Mesendoderm (in vitro differentiated cells): ENCODE results near the gene SPTB.
"Not testable (repeated sequence)": the region's sequence is repeated elsewhere in the genome, so short reads cannot be mapped to it uniquely, and the experiment has no call there.

Experiments used
- DNase-seq: peaks from one replicate; pipeline ENCODE4 v3.0.0; 2013
- H2AK5ac ChIP-seq: 2 replicates; pipeline ENCODE4 v1.6.1; 2013; ENCODE audit warnings: low read length, inconsistent platforms
- H2BK120ac ChIP-seq: 2 replicates; pipeline ENCODE4 v1.6.1; 2013; ENCODE audit warnings: low read depth, mild to moderate bottlenecking, low read length, moderate library complexity, mixed read lengths
- H2BK15ac ChIP-seq: replicated peaks from 2 replicates; pipeline ENCODE4 v1.6.1; 2013; ENCODE audit warnings: low read depth, mild to moderate bottlenecking, moderate library complexity
- H2BK5ac ChIP-seq: 2 replicates; pipeline ENCODE4 v1.6.1; 2013; ENCODE audit warnings: low read length, inconsistent platforms
- H3K18ac ChIP-seq: 2 replicates; pipeline ENCODE4 v1.6.1; 2013; ENCODE audit warnings: mild to moderate bottlenecking, low read length, mixed read lengths
- H3K23ac ChIP-seq: one replicate; pipeline ENCODE4 v1.6.1; 2013; ENCODE audit warnings: low read length
- H3K27ac ChIP-seq: 2 replicates; pipeline ENCODE4 v1.5.1; 2013; ENCODE audit warnings: low read depth, mild to moderate bottlenecking, inconsistent platforms, low read length, moderate library complexity
- H3K27me3 ChIP-seq: 2 replicates; pipeline ENCODE4 v1.6.1; 2013; ENCODE audit warnings: low read length, control low read depth, mild to moderate bottlenecking, inconsistent platforms; ENCODE audit not compliant: insufficient read depth, poor library complexity
- H3K36me3 ChIP-seq: 2 replicates; pipeline ENCODE4 v1.6.1; 2013; ENCODE audit warnings: low read length, inconsistent platforms; ENCODE audit not compliant: control insufficient read depth, insufficient read depth
- H3K4ac ChIP-seq: one replicate; pipeline ENCODE4 v1.6.1; 2013; ENCODE audit warnings: low read depth, mild to moderate bottlenecking, low read length, moderate library complexity
- H3K4me1 ChIP-seq: 2 replicates; pipeline ENCODE4 v1.6.1; 2013; ENCODE audit warnings: low read depth, low read length, inconsistent platforms; ENCODE audit not compliant: control insufficient read depth
- H3K4me2 ChIP-seq: 2 replicates; pipeline ENCODE4 v1.6.1; 2013; ENCODE audit warnings: low read length
- H3K4me3 ChIP-seq: 2 replicates; pipeline ENCODE4 v1.5.1; 2013; ENCODE audit warnings: mild to moderate bottlenecking, low read length
- H3K56ac ChIP-seq: one replicate; pipeline ENCODE4 v1.6.1; 2013; ENCODE audit warnings: low read length
- H3K79me1 ChIP-seq: 2 replicates; pipeline ENCODE4 v1.6.1; 2013; ENCODE audit warnings: low read length, inconsistent platforms
- H3K79me2 ChIP-seq: 2 replicates; pipeline ENCODE4 v1.6.1; 2013; ENCODE audit warnings: mild to moderate bottlenecking, low read length; ENCODE audit not compliant: control insufficient read depth, insufficient read depth
- H3K9ac ChIP-seq: 2 replicates; pipeline ENCODE4 v1.6.1; 2013; ENCODE audit warnings: low read length, inconsistent platforms
- H4K5ac ChIP-seq: one replicate; pipeline ENCODE4 v1.6.1; 2013; ENCODE audit warnings: low read length
- H4K8ac ChIP-seq: one replicate; pipeline ENCODE4 v1.6.1; 2013; ENCODE audit warnings: low read depth, mild to moderate bottlenecking, control low read depth, low read length, moderate library complexity
- WGBS: extraction: QIAGEN DNeasy Blood & Tissue Kit; methylation state at CpG from one replicate; pipeline ENCODE4 v1.1.7; 2013; ENCODE audit warnings: low lambda C conversion rate, missing lambda C conversion rate; ENCODE audit not compliant: insufficient coverage; ENCODE audit errors: extremely low coverage; 5-methylcytosine and 5-hydroxymethylcytosine counted together

SPTB gene

DNA sequence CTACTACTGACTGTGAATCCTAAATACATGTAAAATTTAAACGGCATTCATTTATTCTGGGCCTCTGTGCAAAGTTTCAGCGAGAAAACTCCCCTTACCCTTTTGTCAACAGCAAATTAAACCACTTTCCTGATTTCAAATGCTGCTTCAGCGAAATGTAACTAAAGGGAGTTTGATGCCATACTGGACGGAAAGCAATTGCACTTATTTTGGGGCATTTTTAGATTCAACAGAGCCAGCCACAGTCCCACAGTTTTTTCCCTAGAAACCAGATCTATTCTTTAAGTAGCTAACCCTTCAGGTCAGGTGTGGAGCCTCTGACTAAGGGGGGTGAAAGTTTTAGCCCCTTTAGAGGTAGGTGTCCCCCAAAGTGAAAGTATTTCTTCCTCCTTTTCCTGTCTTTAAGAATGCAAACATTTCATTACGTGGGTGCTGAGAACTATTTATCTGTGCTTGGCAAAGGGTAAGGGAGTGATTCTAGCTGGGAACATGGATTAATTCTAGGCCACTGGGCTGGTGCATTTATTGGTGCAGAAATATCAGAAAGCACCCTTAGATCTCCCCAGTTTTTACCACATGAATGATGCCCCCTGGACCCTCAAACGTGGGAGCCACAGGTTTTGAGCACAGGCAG, 72.7 kb downstream of the SPTB start:
- no peak overlapping the region for H3K9ac ChIP-seq
- H3K4me3 ChIP-seq: no peak overlapping the region
- peaks cover 6% of the 10 kb centered on the region for H3K4me1 ChIP-seq
- no peak overlapping the region for H2BK120ac ChIP-seq
- H3K56ac ChIP-seq: peak overlapping the region; percentile 25
- WGBS: no CpG with 5 or more reads among the region's 6 CpGs
- H4K5ac ChIP-seq: no peak overlapping the region
- no peak overlapping the region for H3K4me2 ChIP-seq
- H2BK5ac ChIP-seq: no peak overlapping the region
- H2AK5ac ChIP-seq: no peak overlapping the region
- H3K23ac ChIP-seq: no peak overlapping the region
- no peak overlapping the region for H4K8ac ChIP-seq
- H3K27ac ChIP-seq: no peak overlapping the region
- H2BK15ac ChIP-seq: no peak overlapping the region
- H3K79me1 ChIP-seq: no peaks in the 10 kb centered on the region
- H3K36me3 ChIP-seq: no peaks in the 10 kb centered on the region
- no peak for DNase-seq
- no peaks in the 10 kb centered on the region for H3K27me3 ChIP-seq
- H3K4ac ChIP-seq: no peak overlapping the region
- H3K79me2 ChIP-seq: no peaks in the 10 kb centered on the region
- H3K18ac ChIP-seq: no peak overlapping the region

GRCh38 chr14:64806202-64806861, 73.4 kb downstream of the SPTB start:
- no peak overlapping the region for H4K5ac ChIP-seq
- peaks cover 6% of the 10 kb centered on the region for H3K4me1 ChIP-seq
- H3K79me2 ChIP-seq: no peaks in the 10 kb centered on the region
- H3K4me2 ChIP-seq: no peak overlapping the region
- no peaks in the 10 kb centered on the region for H3K79me1 ChIP-seq
- H2AK5ac ChIP-seq: no peak overlapping the region
- no peak overlapping the region for H2BK5ac ChIP-seq
- no peak overlapping the region for H3K27ac ChIP-seq
- H3K4ac ChIP-seq: no peak overlapping the region
- no peak overlapping the region for H3K9ac ChIP-seq
- H3K18ac ChIP-seq: no peak overlapping the region
- no peak for DNase-seq
- H3K4me3 ChIP-seq: no peak overlapping the region
- no peak overlapping the region for H3K56ac ChIP-seq
- H3K27me3 ChIP-seq: no peaks in the 10 kb centered on the region
- no peak overlapping the region for H3K23ac ChIP-seq
- H3K36me3 ChIP-seq: no peaks in the 10 kb centered on the region
- H2BK15ac ChIP-seq: no peak overlapping the region
- H4K8ac ChIP-seq: no peak overlapping the region
- H2BK120ac ChIP-seq: no peak overlapping the region
- WGBS: no CpG with 5 or more reads among the region's 9 CpGs

DNA sequence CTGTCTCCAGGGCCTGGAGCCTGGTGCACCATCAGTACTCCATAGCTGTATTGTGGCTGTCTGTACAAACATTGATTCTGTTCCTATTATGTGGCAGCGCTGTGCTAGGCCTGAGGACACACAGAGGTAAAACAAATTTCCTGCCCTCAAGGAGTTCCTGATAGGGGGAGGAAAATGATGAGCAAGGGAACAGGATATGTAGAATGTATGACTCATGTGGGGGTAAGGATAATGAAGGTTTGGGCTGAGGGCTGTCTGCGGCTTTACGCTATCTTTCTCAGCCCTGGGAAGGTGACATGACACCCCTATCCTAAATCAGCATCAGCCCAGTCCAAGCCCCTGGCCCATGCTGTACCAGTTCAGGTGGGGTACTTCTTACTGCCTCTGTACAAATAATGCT, 74.1 kb downstream of the SPTB start:
- H3K36me3 ChIP-seq, H3K4me3 ChIP-seq, H3K4ac ChIP-seq, H2BK5ac ChIP-seq, H4K8ac ChIP-seq, H3K79me1 ChIP-seq, H3K9ac ChIP-seq, H4K5ac ChIP-seq, H2AK5ac ChIP-seq, H3K79me2 ChIP-seq, H3K27ac ChIP-seq, H2BK120ac ChIP-seq, H3K4me1 ChIP-seq, H3K23ac ChIP-seq, H3K18ac ChIP-seq, H3K27me3 ChIP-seq, H2BK15ac ChIP-seq, H3K4me2 ChIP-seq: not testable (repeated sequence)
- DNase-seq: peak; percentile 85
- peak overlapping the region; percentile 39 for H3K56ac ChIP-seq
- WGBS: no CpG with 5 or more reads among the region's 3 CpGs

GRCh38 chr14:64804754-64805260, 74.9 kb downstream of the SPTB start:
- H3K23ac ChIP-seq: no peak overlapping the region
- H2BK15ac ChIP-seq: no peak overlapping the region
- H4K8ac ChIP-seq: no peak overlapping the region
- H3K79me2 ChIP-seq: no peaks in the 10 kb centered on the region
- H2AK5ac ChIP-seq: no peak overlapping the region
- DNase-seq: no peak
- no peaks in the 10 kb centered on the region for H3K36me3 ChIP-seq
- H3K18ac ChIP-seq: no peak overlapping the region
- H3K4ac ChIP-seq: no peak overlapping the region
- H3K79me1 ChIP-seq: no peaks in the 10 kb centered on the region
- peaks cover 6% of the 10 kb centered on the region for H3K4me1 ChIP-seq
- no peaks in the 10 kb centered on the region for H3K27me3 ChIP-seq
- no peak overlapping the region for H3K56ac ChIP-seq
- H4K5ac ChIP-seq: no peak overlapping the region
- no peak overlapping the region for H3K4me3 ChIP-seq
- no peak overlapping the region for H3K27ac ChIP-seq
- H2BK5ac ChIP-seq: no peak overlapping the region
- H2BK120ac ChIP-seq: no peak overlapping the region
- H3K4me2 ChIP-seq: no peak overlapping the region
- WGBS: no CpG with 5 or more reads among the region's 12 CpGs
- no peak overlapping the region for H3K9ac ChIP-seq

GRCh38 chr14:64801800-64802199, 77.9 kb downstream of the SPTB start:
- no peak overlapping the region for H3K23ac ChIP-seq
- no peak overlapping the region for H2BK120ac ChIP-seq
- no peak overlapping the region for H2AK5ac ChIP-seq
- no peak overlapping the region for H3K4me3 ChIP-seq
- no peaks in the 10 kb centered on the region for H3K27me3 ChIP-seq
- no peak overlapping the region for H4K8ac ChIP-seq
- H3K79me1 ChIP-seq: no peaks in the 10 kb centered on the region
- no peak overlapping the region for H4K5ac ChIP-seq
- H3K79me2 ChIP-seq: no peaks in the 10 kb centered on the region
- WGBS: no CpG with 5 or more reads among the region's 1 CpG
- no peak overlapping the region for H3K27ac ChIP-seq
- peak; percentile 67 for DNase-seq
- H2BK15ac ChIP-seq: no peak overlapping the region
- H3K4ac ChIP-seq: no peak overlapping the region
- H3K4me1 ChIP-seq: peaks cover 6% of the 10 kb centered on the region
- no peak overlapping the region for H3K4me2 ChIP-seq
- no peak overlapping the region for H2BK5ac ChIP-seq
- no peak overlapping the region for H3K9ac ChIP-seq
- no peak overlapping the region for H3K18ac ChIP-seq
- H3K36me3 ChIP-seq: no peaks in the 10 kb centered on the region
- no peak overlapping the region for H3K56ac ChIP-seq
